ENCODE results near the gene FCHO2.

FCHO2 gene

DNA sequence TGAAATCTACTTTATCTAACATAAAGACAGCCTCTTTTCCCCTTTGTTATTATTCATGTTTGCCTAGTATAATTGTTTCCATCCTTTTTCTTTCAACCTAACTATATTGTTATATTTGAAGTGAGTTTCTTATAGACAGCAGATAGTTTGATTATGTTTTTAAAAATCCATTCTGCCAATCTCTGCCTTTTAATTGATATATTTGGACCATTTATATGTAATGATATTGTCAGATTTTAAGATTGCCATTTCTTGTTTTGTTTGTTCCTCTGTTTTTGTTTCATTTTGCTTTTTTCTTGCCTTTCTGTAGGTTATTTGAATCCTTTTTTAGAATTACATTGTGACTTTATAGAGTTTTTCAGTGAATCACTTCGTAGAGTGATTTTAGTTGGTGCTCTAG, 89.8 kb downstream of the FCHO2 start:
- no peak for TF ChIP-seq TAF1 (IDR thresholded peaks at IDR 0.05; ENCODE audit: borderline replicate concordance, insufficient read depth, low read length)
- TF ChIP-seq, protein P1, sequence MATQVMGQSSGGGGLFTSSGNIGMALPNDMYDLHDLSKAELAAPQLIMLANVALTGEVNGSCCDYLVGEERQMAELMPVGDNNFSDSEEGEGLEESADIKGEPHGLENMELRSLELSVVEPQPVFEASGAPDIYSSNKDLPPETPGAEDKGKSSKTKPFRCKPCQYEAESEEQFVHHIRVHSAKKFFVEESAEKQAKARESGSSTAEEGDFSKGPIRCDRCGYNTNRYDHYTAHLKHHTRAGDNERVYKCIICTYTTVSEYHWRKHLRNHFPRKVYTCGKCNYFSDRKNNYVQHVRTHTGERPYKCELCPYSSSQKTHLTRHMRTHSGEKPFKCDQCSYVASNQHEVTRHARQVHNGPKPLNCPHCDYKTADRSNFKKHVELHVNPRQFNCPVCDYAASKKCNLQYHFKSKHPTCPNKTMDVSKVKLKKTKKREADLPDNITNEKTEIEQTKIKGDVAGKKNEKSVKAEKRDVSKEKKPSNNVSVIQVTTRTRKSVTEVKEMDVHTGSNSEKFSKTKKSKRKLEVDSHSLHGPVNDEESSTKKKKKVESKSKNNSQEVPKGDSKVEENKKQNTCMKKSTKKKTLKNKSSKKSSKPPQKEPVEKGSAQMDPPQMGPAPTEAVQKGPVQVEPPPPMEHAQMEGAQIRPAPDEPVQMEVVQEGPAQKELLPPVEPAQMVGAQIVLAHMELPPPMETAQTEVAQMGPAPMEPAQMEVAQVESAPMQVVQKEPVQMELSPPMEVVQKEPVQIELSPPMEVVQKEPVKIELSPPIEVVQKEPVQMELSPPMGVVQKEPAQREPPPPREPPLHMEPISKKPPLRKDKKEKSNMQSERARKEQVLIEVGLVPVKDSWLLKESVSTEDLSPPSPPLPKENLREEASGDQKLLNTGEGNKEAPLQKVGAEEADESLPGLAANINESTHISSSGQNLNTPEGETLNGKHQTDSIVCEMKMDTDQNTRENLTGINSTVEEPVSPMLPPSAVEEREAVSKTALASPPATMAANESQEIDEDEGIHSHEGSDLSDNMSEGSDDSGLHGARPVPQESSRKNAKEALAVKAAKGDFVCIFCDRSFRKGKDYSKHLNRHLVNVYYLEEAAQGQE (IDR thresholded peaks at IDR 0.05; ENCODE audit: insufficient read depth in 1 of 2, low read depth in 2 of 2, low read length in 2 of 2): no peak
- no peak for TF ChIP-seq SIN3A (IDR thresholded peaks at IDR 0.05; ENCODE audit: borderline replicate concordance, insufficient read depth, low read length)
- no peak for TF ChIP-seq POLR2AphosphoS5 (IDR thresholded peaks at IDR 0.05; ENCODE audit: low read depth, low read length)
- no peak for TF ChIP-seq FOXP2 (optimal IDR thresholded peaks at IDR 0.05; ENCODE audit: borderline replicate concordance, extremely low read depth, extremely low read length, insufficient read depth)

GRCh38 chr5:73061593-73061992, 105.8 kb downstream of the FCHO2 start:
- TF ChIP-seq POLR2AphosphoS5 (IDR thresholded peaks at IDR 0.05; ENCODE audit: low read depth, low read length) (no peak), SIN3A (IDR thresholded peaks at IDR 0.05; ENCODE audit: borderline replicate concordance, insufficient read depth, low read length) (no peak), FOXP2 (optimal IDR thresholded peaks at IDR 0.05; ENCODE audit: borderline replicate concordance, extremely low read depth, extremely low read length, insufficient read depth) (no peak), TAF1 (IDR thresholded peaks at IDR 0.05; ENCODE audit: borderline replicate concordance, insufficient read depth, low read length) (no peak)
- TF ChIP-seq, protein P1 (IDR thresholded peaks at IDR 0.05; ENCODE audit: insufficient read depth in 1 of 2, low read depth in 2 of 2, low read length in 2 of 2): no peak

DNA sequence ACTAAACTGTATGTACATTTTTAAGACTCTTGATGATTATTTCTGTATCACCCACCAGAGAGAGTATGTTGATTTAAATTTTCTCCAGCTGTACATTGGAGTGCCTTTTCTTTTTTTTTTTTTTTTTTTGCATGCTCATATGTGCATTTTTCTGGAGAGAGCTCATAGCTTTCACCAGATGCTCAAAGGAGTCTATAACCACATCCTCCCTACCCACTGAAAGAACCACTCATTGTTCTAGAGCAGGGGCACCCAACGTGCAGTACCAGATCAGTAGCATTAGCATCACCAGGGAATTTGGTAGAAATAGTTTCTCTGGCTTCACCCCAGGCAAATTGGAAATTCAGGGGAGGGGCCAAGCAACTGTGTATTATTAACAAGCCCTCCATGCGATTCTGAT, 110.6 kb downstream of the FCHO2 start:
- TF ChIP-seq SIN3A (IDR thresholded peaks at IDR 0.05; ENCODE audit: borderline replicate concordance, insufficient read depth, low read length) (no peak), FOXP2 (optimal IDR thresholded peaks at IDR 0.05; ENCODE audit: borderline replicate concordance, extremely low read depth, extremely low read length, insufficient read depth) (no peak), TAF1 (IDR thresholded peaks at IDR 0.05; ENCODE audit: borderline replicate concordance, insufficient read depth, low read length) (no peak), POLR2AphosphoS5 (IDR thresholded peaks at IDR 0.05; ENCODE audit: low read depth, low read length) (no peak)
- TF ChIP-seq, protein P1 (IDR thresholded peaks at IDR 0.05; ENCODE audit: insufficient read depth in 1 of 2, low read depth in 2 of 2, low read length in 2 of 2): no peak

DNA sequence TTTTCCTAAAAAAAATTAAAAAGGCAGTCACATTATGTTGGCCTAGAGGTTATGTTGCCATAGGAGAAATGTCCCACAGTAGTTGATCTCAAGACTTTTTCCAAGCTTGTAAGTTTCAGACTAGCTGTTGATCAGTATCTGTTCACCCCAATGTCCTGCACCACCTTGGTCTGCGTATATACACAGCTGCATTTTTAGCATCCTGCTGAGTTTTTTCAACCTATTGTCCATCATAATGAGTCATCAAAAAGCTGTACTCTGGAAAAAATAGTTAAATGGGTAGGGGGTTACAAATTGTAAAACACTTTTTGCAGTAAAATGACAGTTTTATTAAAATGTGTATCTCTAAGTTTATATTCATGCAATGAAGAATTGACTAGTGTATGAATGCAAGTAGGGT, 111.4 kb downstream of the FCHO2 start:
- TF ChIP-seq POLR2AphosphoS5 (IDR thresholded peaks at IDR 0.05; ENCODE audit: low read depth, low read length): no peak
- TF ChIP-seq, protein P1 (IDR thresholded peaks at IDR 0.05; ENCODE audit: insufficient read depth in 1 of 2, low read depth in 2 of 2, low read length in 2 of 2): no peak
- no peak for TF ChIP-seq FOXP2 (optimal IDR thresholded peaks at IDR 0.05; ENCODE audit: borderline replicate concordance, extremely low read depth, extremely low read length, insufficient read depth)
- no peak for TF ChIP-seq SIN3A (IDR thresholded peaks at IDR 0.05; ENCODE audit: borderline replicate concordance, insufficient read depth, low read length)
- TF ChIP-seq TAF1 (IDR thresholded peaks at IDR 0.05; ENCODE audit: borderline replicate concordance, insufficient read depth, low read length): no peak

DNA sequence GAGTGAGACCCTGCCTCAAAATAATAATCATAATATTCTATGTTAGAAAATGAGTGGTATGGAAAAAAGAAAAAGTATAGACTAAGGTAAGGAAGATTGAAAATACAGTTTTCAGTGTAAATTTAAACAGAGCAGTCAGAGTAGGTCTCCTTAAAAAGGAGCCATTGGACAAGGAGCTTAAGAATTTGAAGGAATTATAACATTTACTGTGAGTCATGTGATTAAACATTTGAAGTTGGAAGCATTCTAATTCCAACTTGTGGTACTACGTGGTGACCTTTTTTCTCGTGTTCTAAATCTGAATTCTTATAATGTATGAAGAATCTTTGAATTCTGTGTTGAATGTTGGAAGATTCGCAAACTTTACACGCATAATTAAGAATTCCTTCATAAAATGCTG, 125.3 kb downstream of the FCHO2 start:
- TF ChIP-seq TAF1 (IDR thresholded peaks at IDR 0.05; ENCODE audit: borderline replicate concordance, insufficient read depth, low read length) (no peak), FOXP2 (optimal IDR thresholded peaks at IDR 0.05; ENCODE audit: borderline replicate concordance, extremely low read depth, extremely low read length, insufficient read depth) (no peak), SIN3A (IDR thresholded peaks at IDR 0.05; ENCODE audit: borderline replicate concordance, insufficient read depth, low read length) (no peak), POLR2AphosphoS5 (IDR thresholded peaks at IDR 0.05; ENCODE audit: low read depth, low read length) (no peak)
- TF ChIP-seq, protein P1 (IDR thresholded peaks at IDR 0.05; ENCODE audit: insufficient read depth in 1 of 2, low read depth in 2 of 2, low read length in 2 of 2): no peak
